GM21360 (cell line): ENCODE results near the gene OR2T6.
"Not testable (repeated sequence)": the region's sequence is repeated elsewhere in the genome, so short reads cannot be mapped to it uniquely, and the experiment has no call there.

Experiments
- ATAC-seq: cut with Tn5 transposase; IDR thresholded peaks from one replicate; pipeline ENCODE4 v1.9.1; 2021; ENCODE audit warnings: mild to moderate bottlenecking, moderate library complexity; ENCODE audit not compliant: unreplicated experiment

OR2T6 gene, protein sequence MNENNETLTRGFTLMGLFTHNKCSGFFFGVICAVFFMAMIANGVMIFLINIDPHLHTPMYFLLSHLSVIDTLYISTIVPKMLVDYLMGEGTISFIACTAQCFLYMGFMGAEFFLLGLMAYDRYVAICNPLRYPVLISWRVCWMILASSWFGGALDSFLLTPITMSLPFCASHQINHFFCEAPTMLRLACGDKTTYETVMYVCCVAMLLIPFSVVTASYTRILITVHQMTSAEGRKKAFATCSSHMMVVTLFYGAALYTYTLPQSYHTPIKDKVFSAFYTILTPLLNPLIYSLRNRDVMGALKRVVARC

DNA sequence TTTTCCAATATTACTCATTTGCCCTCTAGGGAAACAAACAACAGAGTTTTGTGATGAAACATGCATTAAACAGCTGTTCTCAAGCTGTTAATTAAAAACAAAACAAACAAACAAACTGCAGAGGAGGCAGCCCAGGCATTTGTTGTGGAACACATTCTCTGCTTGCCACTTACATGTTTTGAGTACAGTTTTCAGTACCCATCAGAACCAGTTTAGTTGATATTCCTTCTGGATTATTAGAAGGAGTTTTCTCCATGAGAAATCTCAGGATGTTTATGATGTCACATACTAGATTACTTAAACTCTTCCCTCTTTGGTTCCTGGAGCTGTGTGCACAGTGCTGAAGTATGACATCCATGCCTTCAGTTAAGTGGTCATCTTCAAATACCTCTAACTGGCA, at the start of gene OR2T6:
OR2T6 (plus strand) TSS at position 301 of the 400 bp plus-strand sequence. CDS start 11,863 bp downstream, outside the sequence.
- ATAC-seq, result no peak

DNA sequence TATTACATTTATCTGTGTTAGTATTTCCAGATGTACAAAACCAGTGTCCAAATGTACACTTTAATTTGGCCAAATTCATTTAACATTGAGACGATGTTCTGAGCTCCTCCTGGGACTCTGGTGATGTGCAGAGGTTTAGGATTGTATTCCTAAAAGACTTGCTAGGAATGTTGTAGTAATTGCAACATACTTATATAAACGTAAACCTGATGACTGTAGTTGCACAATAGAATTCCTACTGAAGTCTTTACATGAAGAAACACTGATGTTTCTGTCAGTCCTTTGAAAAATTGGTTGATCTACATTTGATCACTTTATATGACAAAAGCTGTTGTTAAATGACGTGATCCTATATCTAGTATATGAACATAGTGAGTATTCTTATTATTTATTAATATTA, 32.1 kb upstream of the OR2T6 start:
- ATAC-seq, result no peak

DNA sequence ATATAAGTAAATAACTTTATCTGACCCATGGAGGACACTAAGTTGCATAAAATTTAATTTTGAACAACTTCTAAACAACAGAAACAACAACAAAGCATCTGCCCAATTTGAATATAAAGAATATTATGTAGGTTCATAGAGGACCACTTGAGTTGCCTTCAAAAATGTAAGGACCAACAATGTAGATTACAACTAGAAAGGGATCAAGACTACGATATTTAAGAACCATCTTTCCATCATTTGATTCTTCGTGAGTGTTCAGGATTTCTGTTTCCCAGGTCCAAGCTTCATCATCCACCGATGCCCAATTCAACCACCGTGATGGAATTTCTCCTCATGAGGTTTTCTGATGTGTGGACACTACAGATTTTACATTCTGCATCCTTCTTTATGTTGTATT, 27.1 kb upstream of the OR2T6 start, which contains the start of gene OR14C36:
OR14C36 (plus strand) TSS at position 301 of the 400 bp plus-strand sequence; CDS start at position 301, 0 bp downstream.
- no peak for ATAC-seq

DNA sequence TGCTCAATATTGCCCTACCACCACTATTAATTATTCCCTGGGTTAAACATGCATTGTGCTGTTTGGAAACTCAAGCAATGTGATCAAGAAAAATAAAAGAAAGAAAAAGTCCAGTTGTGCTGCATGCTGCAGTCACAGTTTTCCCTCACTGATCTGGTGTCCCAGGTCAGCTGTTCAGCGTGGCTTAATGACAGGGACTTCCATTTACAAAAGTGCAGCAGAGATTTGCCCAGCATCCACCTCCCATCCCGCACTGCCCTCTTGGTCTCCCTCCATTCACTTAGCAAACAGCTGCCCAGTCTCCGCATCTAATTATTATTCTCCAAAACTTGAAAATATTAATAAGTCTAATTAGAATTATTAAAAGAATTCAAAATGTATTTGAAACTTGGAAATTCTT, 16.1 kb upstream of the OR2T6 start:
- ATAC-seq, result no peak

DNA sequence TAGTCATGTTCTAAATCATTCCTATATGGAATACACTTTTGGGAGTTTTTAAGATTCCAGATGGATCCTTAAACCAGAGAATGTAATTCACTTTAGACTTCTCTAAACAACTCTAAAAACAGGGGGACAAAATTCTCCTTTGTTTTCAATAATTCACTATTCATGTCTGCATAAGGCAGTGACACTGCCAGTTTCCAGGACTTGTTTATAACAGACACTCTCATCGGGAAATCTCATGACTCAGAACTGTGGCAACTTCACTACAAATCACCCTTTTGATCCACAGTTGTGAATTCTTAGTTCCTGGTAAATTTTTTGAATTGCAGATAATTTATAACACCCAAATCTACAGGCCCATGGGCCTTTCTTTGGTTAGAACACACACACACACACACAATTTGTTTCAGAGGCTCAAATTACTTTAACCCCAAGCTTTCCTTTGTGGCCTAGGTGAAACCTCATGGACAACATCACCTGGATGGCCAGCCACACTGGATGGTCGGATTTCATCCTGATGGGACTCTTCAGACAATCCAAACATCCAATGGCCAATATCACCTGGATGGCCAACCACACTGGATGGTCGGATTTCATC, 14.3 kb upstream of the OR2T6 start, which contains the start of gene OR2T4:
OR2T4 (plus strand) TSS at position 545 of the 595 bp plus-strand sequence; CDS start at position 545, 0 bp downstream.
- ATAC-seq, result no peak

DNA sequence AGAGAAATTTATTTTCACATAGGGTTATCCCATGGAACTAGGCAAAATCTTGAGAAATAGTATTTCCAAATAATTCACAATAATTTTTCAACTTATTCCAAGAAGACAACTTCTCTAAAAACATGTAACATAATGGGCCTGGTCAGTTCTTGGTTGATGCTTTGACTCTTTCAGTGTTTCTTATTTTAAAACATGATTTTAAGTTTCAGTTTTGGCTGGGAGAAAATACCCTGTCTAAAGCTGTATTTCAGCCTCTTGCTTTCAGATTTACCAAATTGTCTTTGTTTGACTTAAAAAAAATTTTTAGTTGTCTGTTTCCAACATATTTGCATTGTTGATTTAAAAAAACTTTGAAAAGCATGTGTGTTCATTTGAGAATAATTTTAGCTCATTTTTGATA, 8.9 kb upstream of the OR2T6 start:
- ATAC-seq, result no peak

DNA sequence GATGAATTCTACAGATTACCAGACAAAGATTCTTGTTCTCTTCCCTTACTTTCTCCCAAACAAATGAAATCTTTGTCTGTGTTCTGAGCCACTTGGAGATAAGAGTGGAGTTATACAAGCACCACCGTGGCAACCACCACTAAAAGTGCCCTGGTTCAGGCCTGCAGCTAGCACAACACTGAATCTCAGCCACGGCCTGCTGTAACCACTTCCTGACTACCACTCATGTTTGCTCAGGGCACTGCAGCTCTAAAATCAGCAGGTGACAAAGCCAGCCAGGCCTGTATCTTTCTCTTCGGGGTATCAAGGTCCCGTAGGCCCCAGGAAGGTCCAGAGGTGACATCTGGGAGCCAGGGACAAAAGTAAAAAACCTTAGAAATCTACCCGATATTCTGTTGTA, 3.2 kb upstream of the OR2T6 start:
- no peak for ATAC-seq

DNA sequence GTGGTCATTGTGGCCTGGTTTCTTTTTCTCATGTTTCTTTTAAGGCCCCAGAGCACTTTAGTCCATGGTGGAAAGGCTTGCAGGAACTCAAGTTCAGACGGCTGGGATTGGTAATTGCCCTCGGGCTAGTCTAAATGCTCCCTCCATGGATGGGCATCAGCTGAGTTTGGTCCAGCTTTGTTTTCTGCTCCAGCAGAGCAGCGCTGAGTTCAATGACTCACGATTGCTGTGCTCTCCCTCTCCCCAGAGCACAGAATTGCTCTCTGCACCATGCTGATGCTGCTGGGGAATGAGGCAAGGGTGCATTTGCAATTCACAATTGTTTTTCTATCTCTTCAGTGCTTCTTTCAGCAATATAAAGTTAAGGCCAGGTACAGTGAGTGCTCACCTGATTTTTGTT, 1.8 kb upstream of the OR2T6 start:
- no peak for ATAC-seq

DNA sequence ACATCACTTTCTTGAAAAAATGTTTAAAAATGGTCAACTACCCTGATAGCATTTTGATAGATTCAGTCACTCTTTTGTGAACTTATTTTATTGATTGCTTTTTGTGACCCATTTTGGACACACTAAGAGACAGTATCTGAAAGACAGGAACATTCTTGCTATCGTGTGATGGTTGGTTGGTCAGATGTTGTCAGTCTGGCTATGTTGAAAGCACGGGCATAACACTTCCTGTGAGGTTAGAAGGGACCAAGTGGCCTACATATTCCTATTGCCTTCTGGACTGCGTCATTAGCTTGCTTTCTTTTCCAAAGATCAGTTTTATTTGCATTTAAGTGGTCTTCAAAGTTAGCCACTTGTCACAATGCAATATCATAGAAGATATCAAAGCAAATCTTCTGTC, 1.4 kb downstream of the OR2T6 start:
- no peak for ATAC-seq

DNA sequence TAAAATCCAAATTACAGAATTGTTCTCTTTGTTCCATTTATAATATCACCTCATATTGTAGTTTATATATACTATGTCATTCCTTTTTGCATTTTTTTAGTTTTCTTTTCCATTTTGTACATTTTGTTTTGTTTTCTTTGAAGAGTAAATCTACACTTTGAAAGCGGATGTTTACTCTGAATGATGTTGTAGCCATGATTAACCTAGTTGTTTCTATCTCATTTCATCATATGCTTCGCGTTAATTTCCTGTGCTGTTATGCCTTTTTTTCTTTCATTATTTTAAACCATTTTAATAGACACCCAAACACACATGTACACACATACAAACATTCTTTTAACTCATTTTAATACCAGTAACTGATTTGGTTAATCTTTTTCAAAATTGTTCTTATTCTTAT, 5.3 kb downstream of the OR2T6 start:
- ATAC-seq, result no peak

DNA sequence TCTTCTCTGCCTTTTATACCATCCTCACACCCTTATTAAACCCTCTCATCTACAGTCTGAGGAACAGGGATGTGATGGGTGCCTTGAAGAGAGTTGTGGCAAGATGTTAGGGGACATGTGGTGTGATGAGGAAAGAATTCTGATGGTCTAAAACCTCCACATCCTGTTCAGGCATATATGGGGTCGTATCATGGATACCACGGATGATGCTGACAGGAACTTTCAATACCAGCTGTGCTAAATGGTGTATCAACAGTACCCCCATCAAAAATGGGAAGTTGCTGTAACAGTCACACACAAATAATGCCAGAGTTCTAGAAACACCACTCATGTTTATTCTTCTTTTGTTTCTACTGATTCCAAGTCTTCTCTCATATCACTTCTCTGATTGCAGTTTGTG, 12.9 kb downstream of the OR2T6 start:
- no peak for ATAC-seq

DNA sequence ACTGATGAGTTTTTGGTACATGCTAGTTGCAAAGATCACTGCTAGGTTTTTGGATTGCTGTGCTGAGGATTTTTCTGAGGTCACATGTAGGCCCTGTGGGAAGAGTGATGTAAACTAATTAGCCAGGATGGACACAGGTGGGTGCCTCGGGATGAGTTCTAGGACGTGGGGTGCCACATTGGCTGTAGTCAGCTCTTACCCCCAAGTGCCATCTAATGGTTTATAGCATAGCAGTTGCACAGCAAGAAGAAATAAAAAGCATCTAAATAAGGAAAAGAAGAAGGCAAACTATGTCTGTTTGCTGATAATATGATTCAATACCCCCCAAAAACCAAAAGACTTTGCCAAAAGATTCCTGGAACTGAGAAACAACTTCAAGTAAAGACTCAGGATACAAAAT, 17.5 kb downstream of the OR2T6 start:
- ATAC-seq, result no peak

DNA sequence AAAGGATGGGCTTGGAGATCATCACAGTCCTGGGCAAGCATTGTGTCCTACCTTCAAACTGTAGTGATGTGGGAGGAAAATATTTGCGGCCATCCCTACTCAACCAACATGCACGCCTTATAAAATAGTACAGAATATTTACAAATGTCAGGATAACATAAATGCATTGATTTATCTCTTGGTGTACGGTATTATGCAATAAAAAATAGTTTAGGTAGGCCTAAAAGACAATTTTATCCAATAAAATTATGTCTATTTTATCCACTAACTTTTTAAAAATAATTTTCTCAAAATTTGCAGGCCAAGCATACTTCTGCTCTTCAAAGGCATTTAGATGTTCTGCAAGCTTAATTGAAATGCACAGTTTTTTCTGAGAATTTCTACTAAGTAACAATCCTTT, 27.2 kb downstream of the OR2T6 start, which contains the start of gene OR2T1:
OR2T1 (plus strand) TSS at position 301 of the 400 bp plus-strand sequence. CDS start 3,100 bp downstream, outside the sequence.
- ATAC-seq, result no peak

DNA sequence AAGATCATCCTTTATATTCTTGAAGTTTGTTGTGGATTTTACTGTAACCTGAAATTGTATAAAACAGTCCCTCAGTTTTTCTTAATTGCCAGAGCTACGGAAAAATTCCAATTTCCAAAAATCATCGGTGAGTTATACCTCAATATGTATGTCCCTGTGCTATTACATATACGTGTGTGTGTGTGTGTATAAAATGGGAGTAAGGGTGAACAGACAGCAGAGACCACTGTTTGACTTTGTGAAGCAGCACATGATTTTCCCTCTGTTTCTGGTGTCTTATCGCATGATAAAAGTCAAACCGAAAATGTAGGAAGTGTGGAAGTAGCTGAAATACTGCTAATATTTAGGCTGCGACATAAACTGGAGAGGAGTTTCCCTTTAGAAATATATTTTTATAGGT, 28.5 kb downstream of the OR2T6 start:
- ATAC-seq, result no peak

DNA sequence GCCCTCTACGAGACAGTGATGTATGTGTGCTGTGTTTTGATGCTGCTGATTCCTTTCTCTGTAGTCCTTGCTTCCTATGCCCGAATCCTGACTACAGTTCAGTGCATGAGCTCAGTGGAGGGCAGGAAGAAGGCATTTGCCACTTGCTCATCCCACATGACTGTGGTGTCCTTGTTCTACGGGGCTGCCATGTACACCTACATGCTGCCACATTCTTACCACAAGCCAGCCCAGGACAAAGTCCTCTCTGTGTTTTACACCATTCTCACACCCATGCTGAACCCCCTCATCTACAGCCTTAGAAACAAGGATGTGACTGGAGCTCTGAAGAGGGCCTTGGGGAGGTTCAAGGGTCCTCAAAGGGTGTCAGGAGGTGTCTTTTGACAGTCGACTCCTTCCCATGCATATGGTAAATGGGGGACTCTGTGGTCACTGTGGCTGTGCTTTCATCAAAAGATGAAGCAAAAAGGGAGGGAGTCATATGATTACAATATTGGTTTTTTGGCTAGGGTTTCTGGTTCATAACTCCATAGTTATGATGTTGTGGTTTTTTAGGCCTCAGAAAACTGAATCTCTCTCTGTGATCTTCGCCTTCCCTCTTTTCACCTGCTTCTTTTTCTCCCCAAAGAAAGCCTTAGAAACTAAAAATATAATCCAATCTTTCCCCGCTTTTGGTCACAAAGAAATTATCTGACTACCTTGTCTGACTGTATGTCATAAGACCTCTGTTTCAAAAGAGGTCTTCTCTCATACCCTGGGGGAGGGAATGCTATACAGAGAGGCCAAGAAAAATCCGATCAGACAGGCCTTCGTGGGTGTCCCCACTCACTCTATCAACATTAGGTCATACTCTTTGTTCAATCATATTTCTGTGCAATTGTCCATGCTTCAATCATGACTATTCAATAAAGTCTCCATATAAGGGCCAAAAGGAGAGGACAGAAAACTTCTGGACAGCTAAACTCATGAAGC, 31.5 kb downstream of the OR2T6 start:
- ATAC-seq, result no peak

DNA sequence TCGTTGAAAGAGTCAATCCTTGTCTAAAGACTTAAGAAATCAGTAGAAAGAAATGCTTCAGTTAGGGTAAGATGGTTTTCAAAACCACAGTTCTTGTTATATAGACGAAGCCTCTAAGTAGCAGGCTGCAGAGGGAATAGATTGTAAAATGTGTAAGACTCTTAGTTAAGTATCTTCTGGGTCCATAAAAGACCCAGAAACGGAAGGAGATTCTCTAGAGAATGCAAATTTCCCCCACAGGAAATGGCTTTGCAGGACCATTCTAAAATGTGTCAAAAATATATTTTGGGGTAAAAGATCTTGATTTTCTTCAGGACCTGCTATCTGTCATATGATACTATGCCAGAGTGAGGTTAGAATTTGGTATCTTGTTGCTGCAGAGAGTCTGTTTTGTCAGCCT, 40.7 kb downstream of the OR2T6 start:
- no peak for ATAC-seq

DNA sequence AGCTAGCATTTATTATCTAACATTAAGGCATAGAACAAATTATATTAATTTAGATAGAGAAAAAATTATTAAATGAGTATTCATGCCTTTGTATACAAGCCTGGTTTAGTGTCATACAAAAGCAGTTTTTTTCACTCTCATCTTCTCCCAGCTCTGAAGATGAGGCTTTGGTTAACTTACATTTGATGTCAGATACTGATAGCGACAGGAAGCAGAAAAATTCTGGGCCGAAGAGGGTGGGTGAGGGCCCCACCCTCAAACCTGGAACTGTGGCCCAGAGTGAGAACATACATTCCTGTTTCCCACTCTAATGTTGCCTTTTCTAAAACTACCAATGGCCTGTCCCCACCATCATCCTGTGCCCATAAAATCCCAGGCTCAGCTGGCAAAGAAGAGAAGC, 42.3 kb downstream of the OR2T6 start:
- no peak for ATAC-seq

DNA sequence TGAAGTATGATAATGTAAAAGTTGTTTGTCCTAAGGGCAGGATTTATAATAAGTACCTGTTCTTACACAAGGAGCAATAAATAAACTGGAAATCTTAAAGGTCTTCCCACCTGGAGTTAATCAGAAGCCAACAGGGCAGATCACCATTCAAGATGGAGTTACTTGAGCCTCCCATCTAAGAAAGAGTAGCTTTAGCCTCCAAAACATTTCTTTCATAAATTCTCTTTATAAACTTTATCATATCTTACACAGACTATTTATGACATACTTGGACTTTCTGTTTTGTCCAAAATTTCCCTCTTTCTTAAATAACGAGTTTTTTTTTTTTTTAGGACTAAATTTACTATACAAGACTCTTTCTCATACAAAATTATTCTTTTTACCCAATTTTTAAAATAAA, 45.8 kb downstream of the OR2T6 start:
- ATAC-seq, result no peak

DNA sequence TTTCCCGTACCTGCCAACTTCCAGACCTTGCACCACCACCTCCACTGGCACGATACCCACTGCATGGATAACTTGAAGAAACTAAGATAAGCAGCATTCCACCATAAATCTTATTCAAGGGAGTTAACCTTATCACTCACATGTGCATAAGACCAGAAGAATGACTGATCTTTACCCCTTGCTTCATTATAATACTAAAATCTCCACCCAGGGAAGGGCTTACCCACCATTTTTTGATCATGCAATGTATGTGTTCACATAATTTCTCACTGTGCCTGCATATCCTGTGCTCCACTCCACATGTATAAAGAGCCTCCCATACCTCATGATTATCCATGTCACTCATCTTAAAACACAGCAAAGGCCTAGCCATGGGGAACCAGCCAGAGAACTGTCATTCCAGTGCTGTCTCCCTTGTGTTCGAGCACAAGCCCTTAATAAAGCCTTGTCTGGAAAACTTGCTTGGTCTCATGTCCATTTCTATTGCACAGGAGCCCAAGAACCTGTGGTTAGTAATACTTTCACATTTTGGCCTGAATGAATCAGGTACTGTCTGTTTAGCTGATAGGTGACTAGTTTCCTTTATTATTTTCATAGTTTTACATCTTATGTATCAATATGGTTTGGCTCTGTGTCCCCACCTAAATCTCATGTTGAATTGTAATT, 52.1 kb downstream of the OR2T6 start:
- peak; percentile 58 for ATAC-seq

DNA sequence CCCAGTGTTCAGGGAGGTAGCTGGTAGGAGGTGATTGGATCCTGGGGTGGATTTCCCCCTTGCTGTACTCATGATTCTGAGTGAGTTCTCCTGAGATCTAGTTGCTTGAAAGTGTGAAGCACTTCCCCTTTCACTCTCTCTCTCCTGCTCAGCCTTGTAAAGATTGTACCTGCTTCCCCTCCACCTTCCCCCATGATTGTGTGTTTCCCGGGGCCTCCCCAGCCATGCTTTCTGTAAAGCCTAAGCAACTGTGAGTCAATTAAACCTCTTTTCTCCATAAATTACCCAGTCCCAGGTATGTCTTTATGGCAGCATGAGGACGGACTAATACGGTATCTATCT, 52.6 kb downstream of the OR2T6 start:
- peak; percentile 99 for ATAC-seq

DNA sequence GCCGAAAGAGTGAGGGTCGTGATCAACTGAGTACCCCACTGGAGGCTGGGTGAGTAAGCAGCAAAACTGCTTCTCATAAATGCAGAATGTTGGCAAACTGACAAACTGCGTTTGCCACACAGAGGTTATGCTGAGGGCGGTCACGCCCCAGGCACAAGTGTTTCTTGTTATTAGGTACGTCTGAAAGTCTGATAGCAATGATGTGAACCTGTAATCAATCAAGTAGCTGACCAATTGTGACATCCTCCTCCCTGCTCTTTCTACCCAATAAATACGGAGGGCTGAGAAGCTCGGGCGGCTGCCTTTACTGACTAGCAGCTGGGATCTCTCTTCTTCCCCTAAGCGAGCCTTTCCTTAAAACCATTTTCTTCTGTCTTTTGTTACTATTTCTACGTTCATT, 56.1 kb downstream of the OR2T6 start:
- ATAC-seq, result not testable (repeated sequence)
